Keratinocyte (primary cell): ENCODE results near the gene RAD9A. TPM values are rescaled to one million over a fixed set of nuclear protein-coding genes. Genes with fewer than 3 reads are reported as not detected.
A peak's percentile ranks its signal among the peaks of the same experiment; 100 is the strongest.

Experiments
- DNase-seq: peaks from one replicate; pipeline ENCODE4 v3.0.0-alpha.2; 2011; ENCODE audit warnings: low read depth, missing footprints, low spot score
- FAIRE-seq: peaks from 2 replicates; lab custom pipeline; 2011; peaks lifted over from hg19 to GRCh38; lab: Jason Lieb, UNC
- H2AFZ ChIP-seq: 2 replicates; pipeline ENCODE4 v1.6.0; 2012; ENCODE audit warnings: low read length, control low read depth, inconsistent platforms; ENCODE audit not compliant: control insufficient read depth
- H3K27ac ChIP-seq: 2 replicates; pipeline ENCODE4 v1.5.1; 2011; ENCODE audit warnings: low read length; ENCODE audit not compliant: control insufficient read depth, insufficient read depth
- H3K27me3 ChIP-seq: 3 replicates; pipeline ENCODE4 v1.6.0; 2011; ENCODE audit warnings: low read length; ENCODE audit not compliant: control insufficient read depth, insufficient read depth; ENCODE audit errors: extremely low read depth
- H3K36me3 ChIP-seq, 2 experiments: 2 replicates in 1 of 2; 3 replicates in 1 of 2; pipeline ENCODE4 v1.5.1; 2011; ENCODE audit warnings: low read length in 2 of 2, mild to moderate bottlenecking in 1 of 2; ENCODE audit not compliant: control insufficient read depth in 2 of 2, insufficient read depth in 2 of 2; ENCODE audit errors: extremely low read depth in 1 of 2
- H3K4me1 ChIP-seq: 3 replicates; pipeline ENCODE4 v1.5.1; 2011; ENCODE audit warnings: low read length; ENCODE audit not compliant: control insufficient read depth, insufficient read depth; ENCODE audit errors: extremely low read depth
- H3K4me2 ChIP-seq: 3 replicates; pipeline ENCODE4 v1.6.0; 2011; ENCODE audit warnings: low read depth, low read length; ENCODE audit not compliant: control insufficient read depth, insufficient read depth; ENCODE audit errors: extremely low read depth
- H3K4me3 ChIP-seq, 3 experiments: fragments of 200-600 bp in 1 of 3; sonication (generic) in 1 of 3; 2 replicates in 2 of 3; 3 replicates in 1 of 3; pipeline ENCODE4 v1.5.1; 2011 to 2016; ENCODE audit warnings: low read length in 3 of 3, mild to moderate bottlenecking in 3 of 3, control low read depth in 2 of 3, inconsistent platforms in 1 of 3, low read depth in 1 of 3, mixed read lengths in 1 of 3, mixed run types in 1 of 3, moderate library complexity in 1 of 3; ENCODE audit not compliant: control insufficient read depth in 2 of 3, insufficient read depth in 2 of 3; ENCODE audit errors: extremely low read depth in 1 of 3
- H3K79me2 ChIP-seq: 2 replicates; pipeline ENCODE4 v1.6.0; 2012; ENCODE audit warnings: low read length; ENCODE audit not compliant: control insufficient read depth, insufficient read depth
- H3K9ac ChIP-seq: 3 replicates; pipeline ENCODE4 v1.6.0; 2011; ENCODE audit warnings: low read length; ENCODE audit not compliant: control insufficient read depth, insufficient read depth; ENCODE audit errors: extremely low read depth
- H3K9me1 ChIP-seq: 3 replicates; pipeline ENCODE4 v1.6.0; 2011; ENCODE audit warnings: low read length; ENCODE audit not compliant: control insufficient read depth, insufficient read depth; ENCODE audit errors: extremely low read depth
- H3K9me3 ChIP-seq: 2 replicates; pipeline ENCODE4 v1.5.1; 2012; ENCODE audit warnings: low read depth, low read length; ENCODE audit not compliant: control insufficient read depth
- H4K20me1 ChIP-seq: 3 replicates; pipeline ENCODE4 v1.6.0; 2011; ENCODE audit warnings: low read length; ENCODE audit not compliant: control insufficient read depth, insufficient read depth; ENCODE audit errors: extremely low read depth
- CTCF ChIP-seq, 3 experiments: IDR thresholded peaks in 1 of 3; conservative IDR thresholded peaks in 1 of 3; optimal IDR thresholded peaks in 1 of 3; 2 replicates in 2 of 3; 3 replicates in 1 of 3; pipeline versions ENCODE3 to v1.5.1; 2011; ENCODE audit warnings: low read length in 3 of 3, mild to moderate bottlenecking in 3 of 3, moderate library complexity in 2 of 3, control low read depth in 1 of 3, inconsistent platforms in 1 of 3; ENCODE audit not compliant: insufficient read depth in 2 of 3; ENCODE audit errors: extremely low read depth in 1 of 3
- EZH2 ChIP-seq: IDR thresholded peaks from one replicate; pipeline ENCODE4 v1.6.1; 2012; ENCODE audit warnings: inconsistent platforms, mild to moderate bottlenecking, low read length, moderate library complexity
- dilution Hi-C: fragments of 300-500 bp; cut with MboI; formaldehyde crosslinking; loops from one replicate; pipeline ENCODE4 v1.7.0; 2020; ENCODE audit warnings: low sequenced_read_pairs; ENCODE audit not compliant: extremely low pct_ligation_motif_present
- polyA plus RNA-seq, 5 experiments: library from polyadenylated mRNA; depleted of rRNA in 3 of 5; stranded (reverse) in 3 of 5; stranded (forward) in 1 of 5; unstranded in 1 of 5; fragments of >200 nt; gene quantifications; 1 replicate in 1 of 5; 2 replicates in 3 of 5; 3 replicates in 1 of 5; pipeline versions ENCODE4 v1.2.1 to v1.2.3, GENCODE V29; 2011 to 2012; ENCODE audit warnings: missing spikeins in 2 of 5, low read depth in 1 of 5, low replicate concordance in 1 of 5

Gene RAD9A
- polyA plus RNA-seq, 1 donor (not counting 4 experiments of a cell fraction or from before 2014, with no cell fraction given): 5.7 TPM

GRCh38 chr11:67351275-67352005 is 40.3 kb upstream of the RAD9A start:
- Histone ChIP-seq H3K9me1 (no peaks in the 10 kb centered on the region), H3K4me3 (no peak overlapping the region), H2AFZ (no peak overlapping the region), H3K4me1 (peaks cover 46% of the 10 kb centered on the region), H3K4me2 (peak overlapping the region; percentile 37), H3K36me3 (peaks cover 0 to 6% of the 10 kb centered on the region in 2 experiments), H3K79me2 (peaks cover 8% of the 10 kb centered on the region), H3K27me3 (no peaks in the 10 kb centered on the region), H3K27ac (peak overlapping the region; percentile 13), H3K9me3 (no peaks in the 10 kb centered on the region), H3K9ac (no peak overlapping the region), H4K20me1 (no peaks in the 10 kb centered on the region)
- peak; percentile 94 to 98 (median 94) for TF ChIP-seq CTCF (optimal IDR thresholded peaks at IDR 0.05 in 1 of 3, IDR thresholded peaks at IDR 0.05 in 1 of 3, conservative IDR thresholded peaks at IDR 0.05 in 1 of 3; ENCODE audit: extremely low read depth in 1 of 3, insufficient read depth in 2 of 3, low read length in 3 of 3)
- TF ChIP-seq EZH2: no peak
- DNase-seq (no peak), FAIRE-seq (peak; percentile 20)
- dilution Hi-C loops: no loop called here

- dilution Hi-C loops: no loop called here
- H3K9ac ChIP-seq: peak overlapping the region; percentile 90
- no peaks in the 10 kb centered on the region for H3K9me3 ChIP-seq
- peaks cover 8% of the 10 kb centered on the region for H3K79me2 ChIP-seq
- H3K4me3 ChIP-seq: peak overlapping the region; percentile 66 to 95 (median 92)
- FAIRE-seq (no peak), DNase-seq (no peak)
- TF ChIP-seq CTCF (optimal IDR thresholded peaks at IDR 0.05 in 1 of 3, IDR thresholded peaks at IDR 0.05 in 1 of 3, conservative IDR thresholded peaks at IDR 0.05 in 1 of 3; ENCODE audit: extremely low read depth in 1 of 3, insufficient read depth in 2 of 3, low read length in 3 of 3) (no peak), EZH2 (no peak)
- peak overlapping the region; percentile 91 for H2AFZ ChIP-seq
- H3K36me3 ChIP-seq: peaks cover 0 to 6% of the 10 kb centered on the region in 2 experiments
- peak overlapping the region; percentile 96 for H3K4me2 ChIP-seq
- peaks cover 4% of the 10 kb centered on the region for H3K9me1 ChIP-seq
- no peaks in the 10 kb centered on the region for H3K27me3 ChIP-seq
- H4K20me1 ChIP-seq: no peaks in the 10 kb centered on the region
- H3K27ac ChIP-seq: peak overlapping the region; percentile 92
- H3K4me1 ChIP-seq: peaks cover 52% of the 10 kb centered on the region
These were observed 39.1 kb upstream of the RAD9A start for GRCh38 chr11:67352546-67353316.
